ENCODE measurements around the gene BMPR1B. TPM values are rescaled to one million over a fixed set of nuclear protein-coding genes. Genes with fewer than 3 reads are reported as not detected.
A peak's percentile ranks its signal among the peaks of the same experiment; 100 is the strongest.

The BMPR1B gene
- polyA plus RNA-seq, 2 of the 4 experiments (the other 2 are of a cell fraction), result 6.4 to 21.2 TPM

- TF ChIP-seq POLR2AphosphoS2 (conservative IDR thresholded peaks at IDR 0.05; ENCODE audit: low read length), result no peak
- TF ChIP-seq EHMT2 (IDR thresholded peaks at IDR 0.05; ENCODE audit: low read depth), result no peak
Observed at GRCh38 chr4:95188701-95189370, 431.1 kb downstream of the BMPR1B start (continued).

- ChIA-PET POLR2A (no interaction called here), CTCF (no interaction called here)
- DNase-seq (ENCODE audit: low read depth in 1 of 2, low spot score in 1 of 2) (no peak), ATAC-seq (peak; percentile 54 to 75; a peak in 5 of 6 replicates), FAIRE-seq (no peak)
- H3K4me3 ChIP-seq, result no peak overlapping the region
- no peak overlapping the region for H3K27ac ChIP-seq
- WGBS (ENCODE audit: missing lambda C conversion rate), result 64% methylated on average over 9 of the region's 9 CpGs
- no peak overlapping the region for H3K4me2 ChIP-seq
- TF ChIP-seq, protein P1, sequence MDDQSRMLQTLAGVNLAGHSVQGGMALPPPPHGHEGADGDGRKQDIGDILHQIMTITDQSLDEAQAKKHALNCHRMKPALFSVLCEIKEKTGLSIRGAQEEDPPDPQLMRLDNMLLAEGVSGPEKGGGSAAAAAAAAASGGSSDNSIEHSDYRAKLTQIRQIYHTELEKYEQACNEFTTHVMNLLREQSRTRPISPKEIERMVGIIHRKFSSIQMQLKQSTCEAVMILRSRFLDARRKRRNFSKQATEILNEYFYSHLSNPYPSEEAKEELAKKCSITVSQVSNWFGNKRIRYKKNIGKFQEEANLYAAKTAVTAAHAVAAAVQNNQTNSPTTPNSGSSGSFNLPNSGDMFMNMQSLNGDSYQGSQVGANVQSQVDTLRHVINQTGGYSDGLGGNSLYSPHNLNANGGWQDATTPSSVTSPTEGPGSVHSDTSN (IDR thresholded peaks at IDR 0.05), result no peak
- TF ChIP-seq RCOR1 (IDR thresholded peaks at IDR 0.05; ENCODE audit: low read depth, low read length) (no peak), CBX8 (IDR thresholded peaks at IDR 0.05) (no peak), EP300 (IDR thresholded peaks at IDR 0.05) (no peak), KDM1A (IDR thresholded peaks at IDR 0.05; ENCODE audit: low read depth) (no peak)
- no peaks in the 10 kb centered on the region for H3K9me3 ChIP-seq
- no peaks in the 10 kb centered on the region for H3K4me1 ChIP-seq
Observed at GRCh38 chr4:95190751-95191436, 433.1 kb downstream of the BMPR1B start.

GRCh38 chr4:95191537-95191936, 433.8 kb downstream of the BMPR1B start:
- WGBS (ENCODE audit: missing lambda C conversion rate), result 82% methylated on average over 3 of the region's 3 CpGs
- H3K27ac ChIP-seq, result no peak overlapping the region
- no peak for FAIRE-seq

More at GRCh38 chr4:95191537-95191936, 433.8 kb downstream of the BMPR1B start:
- Histone ChIP-seq H3K4me1 (no peaks in the 10 kb centered on the region), H3K9me3 (no peaks in the 10 kb centered on the region), H3K4me2 (no peak overlapping the region), H3K4me3 (no peak overlapping the region)
- DNase-seq (ENCODE audit: low read depth in 1 of 2, low spot score in 1 of 2) (no peak), ATAC-seq (peak; percentile 32 to 34; a peak in 3 of 6 replicates)
- CTCF ChIA-PET, result no interaction called here
- POLR2A ChIA-PET, result no interaction called here
- no peak for TF ChIP-seq GATA3 (IDR thresholded peaks at IDR 0.05; ENCODE audit: borderline replicate concordance)
- no peak for TF ChIP-seq POLR2A (IDR thresholded peaks at IDR 0.05; ENCODE audit: low read length)
- TF ChIP-seq, protein P2, sequence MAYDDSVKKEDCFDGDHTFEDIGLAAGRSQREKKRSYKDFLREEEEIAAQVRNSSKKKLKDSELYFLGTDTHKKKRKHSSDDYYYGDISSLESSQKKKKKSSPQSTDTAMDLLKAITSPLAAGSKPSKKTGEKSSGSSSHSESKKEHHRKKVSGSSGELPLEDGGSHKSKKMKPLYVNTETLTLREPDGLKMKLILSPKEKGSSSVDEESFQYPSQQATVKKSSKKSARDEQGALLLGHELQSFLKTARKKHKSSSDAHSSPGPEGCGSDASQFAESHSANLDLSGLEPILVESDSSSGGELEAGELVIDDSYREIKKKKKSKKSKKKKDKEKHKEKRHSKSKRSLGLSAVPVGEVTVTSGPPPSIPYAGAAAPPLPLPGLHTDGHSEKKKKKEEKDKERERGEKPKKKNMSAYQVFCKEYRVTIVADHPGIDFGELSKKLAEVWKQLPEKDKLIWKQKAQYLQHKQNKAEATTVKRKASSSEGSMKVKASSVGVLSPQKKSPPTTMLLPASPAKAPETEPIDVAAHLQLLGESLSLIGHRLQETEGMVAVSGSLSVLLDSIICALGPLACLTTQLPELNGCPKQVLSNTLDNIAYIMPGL (CRISPR knock-in tag; IDR thresholded peaks at IDR 0.05; ENCODE audit: borderline replicate concordance), result no peak
- no peak for TF ChIP-seq EP300 (IDR thresholded peaks at IDR 0.05)
- TF ChIP-seq NR3C1 (IDR thresholded peaks at IDR 0.05), result no peak
- TF ChIP-seq ATOH8 (CRISPR knock-in tag; IDR thresholded peaks at IDR 0.05; ENCODE audit: low read depth), result no peak
- no peak for TF ChIP-seq FOSL2 (IDR thresholded peaks at IDR 0.05)
- TF ChIP-seq FOSL2 (CRISPR knock-in tag; IDR thresholded peaks at IDR 0.05), result no peak
- no peak for TF ChIP-seq RFX5 (IDR thresholded peaks at IDR 0.05)
- no peak for TF ChIP-seq CHD4 (IDR thresholded peaks at IDR 0.05; ENCODE audit: borderline replicate concordance)
- TF ChIP-seq HOXB13 (CRISPR knock-in tag; IDR thresholded peaks at IDR 0.05; ENCODE audit: low read depth), result no peak
- no peak for TF ChIP-seq ZFP36 (IDR thresholded peaks at IDR 0.05; ENCODE audit: borderline replicate concordance, partially characterized antibody)
- TF ChIP-seq TP53 (CRISPR knock-in tag; IDR thresholded peaks at IDR 0.05), result no peak
- TF ChIP-seq ZSCAN20 (CRISPR knock-in tag; IDR thresholded peaks at IDR 0.05), result no peak
- TF ChIP-seq HES2 (IDR thresholded peaks at IDR 0.05), result no peak
